Stimulated activated CD8-positive, alpha-beta memory T cell treated with anti-CD3 and anti-CD28 coated beads, Interleukin-2, amount 100 ng/mL, for 1 hour (primary cell): ENCODE data around the gene PARD6B.
"Not testable (repeated sequence)": the region's sequence is repeated elsewhere in the genome, so short reads cannot be mapped to it uniquely, and the experiment has no call there.

Source experiments
- DNase-seq, 2 donors: peaks; one replicate each; pipeline ENCODE4 v3.0.0-alpha.2; 2020; ENCODE audit warnings: low read depth in 2 of 2

Gene PARD6B

DNA sequence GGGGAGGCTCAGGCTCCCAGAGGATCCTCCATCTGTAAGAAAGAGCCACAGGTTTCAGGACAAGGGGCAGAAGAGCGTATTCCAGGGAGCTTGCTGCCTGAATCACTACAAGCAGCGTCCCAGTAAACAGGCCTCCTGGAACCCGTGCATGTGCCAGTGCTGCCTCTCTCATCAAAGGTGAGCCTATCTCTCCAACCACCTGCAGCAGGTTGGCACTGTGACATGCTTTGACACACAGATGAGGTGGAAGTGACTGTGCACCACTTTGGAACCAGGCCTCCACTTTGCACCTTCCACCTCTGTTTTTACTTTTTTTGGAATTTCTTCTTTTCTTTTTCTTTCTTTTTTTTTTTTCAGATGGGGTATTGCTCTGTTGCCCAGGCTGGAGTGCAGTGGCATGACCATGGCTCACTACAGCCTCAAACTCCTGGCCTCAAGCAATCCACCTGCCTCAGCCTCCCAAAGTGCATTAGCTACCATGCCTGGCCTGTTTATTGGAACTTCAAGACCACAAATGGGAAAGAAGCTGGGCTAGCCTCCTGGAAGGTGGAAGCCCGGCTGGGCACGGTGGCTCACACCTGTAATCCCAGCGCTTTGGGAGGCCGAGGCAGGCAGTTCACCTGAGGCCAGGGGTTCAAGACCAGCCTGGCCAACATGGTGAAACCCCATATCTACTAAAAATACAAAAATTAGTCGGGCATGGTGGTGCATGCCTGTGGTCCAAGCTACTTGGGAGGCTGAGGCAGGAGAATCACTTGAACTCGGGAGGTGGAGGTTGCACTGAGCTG, 27.5 kb upstream of the PARD6B start:
- not testable (repeated sequence) for DNase-seq

DNA sequence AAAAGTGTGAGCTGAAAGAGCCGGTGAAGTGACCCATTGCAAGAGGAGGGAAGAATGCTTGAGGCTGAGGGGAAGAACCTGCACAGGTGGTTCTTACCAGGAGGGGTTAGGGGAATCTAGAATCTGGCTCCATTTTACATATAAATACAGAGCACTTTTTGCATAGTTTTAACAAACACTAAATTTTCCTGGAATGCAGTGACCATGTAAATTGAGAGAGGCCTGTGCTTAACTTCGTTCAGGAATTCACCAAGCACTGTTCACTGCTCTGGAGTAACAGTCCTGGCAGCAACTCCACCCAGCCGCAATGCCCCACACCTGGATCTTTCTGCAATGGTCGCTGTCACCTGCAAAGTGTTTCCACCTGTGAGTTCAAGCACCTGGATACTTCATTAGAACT, 26.9 kb upstream of the PARD6B start:
- no peak for DNase-seq

DNA sequence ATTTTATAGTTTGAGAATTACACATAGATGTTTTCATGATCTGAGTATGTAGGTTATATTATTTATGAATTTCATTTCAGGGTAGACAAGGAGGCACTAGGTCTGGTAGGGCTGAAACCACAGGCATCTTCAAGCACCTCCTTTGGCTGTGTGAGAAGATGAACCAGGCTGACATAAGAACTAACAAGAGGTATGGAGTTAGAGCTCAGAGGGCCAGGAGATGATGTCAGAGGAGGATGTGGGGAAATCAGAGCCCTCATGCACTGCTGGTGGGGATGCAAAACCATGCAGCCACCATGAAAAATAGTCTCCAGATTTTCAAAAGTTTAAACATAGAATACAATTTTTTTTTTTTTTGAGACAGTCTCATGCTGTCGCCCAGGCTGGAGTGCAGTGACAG, 26.4 kb upstream of the PARD6B start:
- no peak for DNase-seq

DNA sequence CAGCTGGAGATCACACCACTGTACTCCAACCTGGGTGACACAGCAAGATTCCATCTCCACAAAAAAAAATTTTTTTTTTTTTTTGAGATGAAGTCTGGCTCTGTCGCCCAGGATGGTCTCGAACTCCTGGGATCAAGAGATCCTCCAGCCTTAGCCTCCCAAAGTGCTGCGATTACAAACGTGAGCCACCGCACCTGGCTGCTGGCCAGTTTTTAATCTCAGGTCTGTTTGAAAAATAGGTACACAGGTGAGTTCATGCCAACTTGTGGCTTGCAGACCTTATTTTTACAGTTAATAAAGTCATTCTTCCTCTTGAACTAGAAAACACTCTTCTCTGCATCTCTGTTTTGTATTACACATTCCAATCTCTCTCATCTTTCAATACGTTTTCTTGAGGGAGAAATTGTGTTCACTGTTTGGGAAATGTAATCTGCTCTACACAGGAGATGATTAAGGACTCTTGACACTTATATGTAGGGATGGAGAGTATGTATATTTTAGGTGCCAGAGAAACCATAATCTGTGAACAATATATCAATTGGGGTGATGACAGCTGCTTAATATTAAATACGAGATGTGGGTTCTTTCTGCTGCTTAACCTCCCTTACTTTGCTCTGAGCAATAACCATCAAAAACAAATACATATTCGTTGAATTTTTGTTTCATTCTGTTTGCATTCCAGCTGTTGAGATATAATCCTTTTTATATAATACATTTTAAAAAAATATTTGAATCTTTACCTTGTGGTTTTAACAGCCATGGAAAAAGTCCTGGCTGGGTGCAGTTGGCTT, 22.3 kb upstream of the PARD6B start:
- DNase-seq = no peak

DNA sequence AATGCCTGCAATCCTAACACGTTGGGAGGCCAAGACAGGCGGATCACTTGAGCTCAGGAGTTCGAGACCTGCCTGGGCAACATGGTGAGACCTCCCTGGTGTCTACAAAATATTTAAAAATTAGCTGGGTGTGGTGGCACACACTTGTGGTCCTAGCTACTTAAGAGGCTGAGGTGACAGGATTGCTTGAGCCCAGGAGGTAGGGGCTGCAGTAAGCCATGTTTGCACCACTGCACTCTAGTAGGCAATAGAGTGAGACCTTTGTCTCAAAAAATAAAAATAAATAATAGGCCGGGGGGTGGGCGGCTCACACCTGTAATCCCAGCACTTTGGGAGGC, 21.8 kb upstream of the PARD6B start:
- DNase-seq = no peak

DNA sequence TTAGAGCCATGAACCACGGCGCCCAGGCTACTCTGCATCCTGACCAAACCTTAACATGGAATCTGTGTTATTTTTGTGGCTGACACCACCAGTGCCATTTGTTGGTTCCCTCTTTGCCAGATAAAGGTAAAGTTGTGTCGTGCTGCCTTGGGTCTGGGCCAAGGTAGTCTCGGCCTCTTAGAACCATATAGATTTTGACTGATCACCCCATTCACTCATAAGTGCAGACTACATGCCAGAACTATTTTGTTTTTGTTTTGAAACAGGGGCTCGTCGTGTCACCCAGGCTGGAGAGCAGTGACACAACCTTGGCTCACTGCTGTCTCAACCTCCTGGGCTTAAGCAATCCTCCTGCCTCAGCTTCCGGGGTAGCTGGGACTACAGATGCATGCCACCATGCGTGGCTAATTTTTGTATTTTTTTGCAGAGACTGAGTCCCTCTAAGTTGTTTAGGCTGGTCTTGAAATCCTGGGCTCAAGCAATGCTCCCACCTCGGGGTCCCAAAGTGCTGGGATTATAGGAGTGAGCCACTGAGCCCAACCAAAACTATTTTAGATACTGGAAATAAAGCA, 20.8 kb upstream of the PARD6B start:
- DNase-seq = no peak

DNA sequence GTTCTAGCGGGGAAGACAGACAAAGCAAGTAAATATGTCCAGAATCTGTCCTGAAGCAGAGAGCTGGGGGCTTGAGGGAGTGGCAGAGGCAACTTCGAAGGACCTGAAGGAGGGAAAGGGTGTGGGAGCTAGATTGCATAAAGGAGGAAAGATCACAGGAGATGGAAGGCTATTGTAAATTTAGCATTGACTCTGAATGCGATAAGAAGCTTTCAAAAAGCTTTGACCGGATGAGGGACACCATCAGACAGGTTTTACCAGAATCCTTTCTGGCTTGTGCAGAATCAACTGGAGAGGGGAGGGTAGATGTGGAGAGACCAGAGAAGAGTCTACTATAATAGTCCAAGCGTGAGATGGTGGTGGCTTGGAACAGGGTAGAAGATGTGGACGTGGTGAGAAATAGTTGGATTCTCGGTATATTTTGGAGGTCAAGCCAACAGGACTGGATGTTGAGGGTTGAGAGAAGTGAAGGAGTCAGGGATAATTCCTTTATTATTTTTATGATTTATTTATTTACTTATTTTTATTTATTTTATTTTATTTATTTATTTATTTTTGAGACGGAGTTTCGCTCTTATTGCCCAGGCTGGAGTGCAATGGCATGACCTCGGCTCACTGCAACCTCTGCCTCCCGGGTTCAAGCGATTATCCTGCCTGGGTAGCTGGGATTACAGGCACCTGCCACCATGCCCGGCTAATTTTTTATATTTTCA, 20.1 kb upstream of the PARD6B start:
- DNase-seq = no peak

DNA sequence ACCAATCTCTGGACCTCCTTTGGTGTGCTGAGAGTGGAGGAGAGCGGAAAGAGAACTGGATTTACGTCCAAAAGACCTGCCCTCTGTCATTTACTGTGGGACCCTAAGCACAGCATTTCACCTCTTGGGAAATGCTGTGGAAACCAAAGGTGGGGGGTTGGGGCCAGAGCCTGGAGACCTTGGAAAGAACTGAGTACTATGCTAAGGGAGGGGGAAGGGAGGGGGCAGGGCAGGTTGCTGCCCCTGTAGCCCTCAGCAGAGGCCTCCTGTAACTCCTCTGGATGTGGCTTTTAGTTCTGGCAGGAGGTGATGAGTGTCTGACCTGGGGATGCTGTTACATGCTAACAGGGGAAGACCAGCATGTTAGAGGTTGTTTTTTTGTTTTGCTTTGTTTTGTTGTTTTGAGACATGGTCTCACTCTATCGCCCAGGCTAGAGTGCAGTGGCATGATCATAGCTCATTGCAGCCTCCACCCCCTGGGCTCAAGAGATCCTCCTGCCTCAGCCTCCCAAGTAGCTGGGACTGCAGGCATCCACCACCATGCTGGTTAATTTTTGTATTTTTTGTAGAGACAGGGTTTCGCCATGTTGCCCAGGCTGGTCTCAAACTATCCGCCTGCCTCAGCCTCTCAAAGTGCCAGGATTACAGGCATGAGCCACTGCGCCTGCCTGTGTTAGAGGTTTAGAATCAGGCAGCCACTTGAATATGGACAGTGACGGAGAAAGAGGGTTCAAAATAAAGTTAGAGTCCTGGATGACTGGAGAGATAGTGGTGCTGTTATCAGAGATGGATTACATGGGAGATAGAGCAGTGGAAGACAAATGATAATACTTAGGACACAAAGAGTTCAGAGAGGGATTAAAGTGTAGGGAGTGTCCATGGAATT, 18.4 kb upstream of the PARD6B start:
- DNase-seq = no peak

DNA sequence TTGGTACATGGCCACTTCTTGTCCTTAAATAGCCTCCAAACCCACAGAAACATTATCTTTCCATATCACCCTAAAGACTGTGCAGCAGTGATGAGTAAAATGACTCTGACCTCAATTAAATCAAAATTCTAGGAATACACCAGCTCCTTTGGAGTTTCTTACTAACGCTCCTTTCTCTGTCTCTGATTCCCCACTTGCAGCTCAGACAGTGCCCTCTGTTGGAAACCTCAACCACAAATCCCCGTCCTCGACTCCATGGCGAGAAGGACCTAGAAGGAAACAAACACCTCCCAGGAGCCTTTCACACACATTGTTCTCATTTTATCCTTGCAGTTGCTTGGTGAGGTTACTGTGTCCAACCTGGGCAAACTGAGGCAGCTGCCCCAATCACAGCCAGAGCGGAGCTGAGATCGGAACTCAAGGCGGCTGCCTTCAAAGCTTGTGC, 17.7 kb upstream of the PARD6B start:
- no peak for DNase-seq

DNA sequence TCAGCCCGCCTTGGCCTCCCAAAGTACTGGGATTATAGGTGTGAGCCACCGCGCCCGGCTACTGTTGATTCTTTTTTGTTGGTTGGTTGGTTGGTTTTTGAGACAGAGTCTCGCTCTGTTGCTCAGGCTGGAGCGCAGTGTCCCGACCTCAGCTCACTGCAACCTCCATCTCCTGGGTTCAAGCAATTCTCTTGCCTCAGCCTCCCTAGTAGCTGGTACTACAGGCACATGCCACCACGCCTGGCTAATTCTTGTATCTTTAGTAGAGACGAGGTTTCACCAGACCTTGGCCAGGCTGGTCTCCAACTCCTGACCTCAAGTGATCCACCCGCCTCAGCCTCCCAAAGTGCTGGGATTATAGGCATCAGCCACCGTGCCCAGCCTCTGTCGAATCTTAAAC, 17.0 kb upstream of the PARD6B start:
- DNase-seq = not testable (repeated sequence)

DNA sequence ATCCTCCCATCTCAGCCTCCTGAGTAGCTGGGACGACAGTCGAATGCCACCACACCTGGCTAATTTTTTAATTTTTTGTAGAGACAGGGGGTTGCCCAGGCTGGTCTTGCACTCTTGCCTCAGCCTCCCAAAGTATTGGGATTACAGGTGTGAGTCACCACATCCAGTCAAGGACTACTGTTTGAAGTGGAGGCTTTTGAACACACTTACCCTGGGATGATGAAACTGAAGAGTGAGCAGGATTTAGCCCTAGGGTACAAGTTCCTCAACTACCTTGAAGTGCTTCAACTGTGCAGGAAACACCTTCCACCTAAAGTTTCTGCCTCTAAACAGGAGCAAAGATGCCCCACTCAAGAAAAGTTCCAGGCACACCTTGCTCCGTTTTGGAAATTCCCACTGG, 15.7 kb upstream of the PARD6B start:
- DNase-seq = no peak

DNA sequence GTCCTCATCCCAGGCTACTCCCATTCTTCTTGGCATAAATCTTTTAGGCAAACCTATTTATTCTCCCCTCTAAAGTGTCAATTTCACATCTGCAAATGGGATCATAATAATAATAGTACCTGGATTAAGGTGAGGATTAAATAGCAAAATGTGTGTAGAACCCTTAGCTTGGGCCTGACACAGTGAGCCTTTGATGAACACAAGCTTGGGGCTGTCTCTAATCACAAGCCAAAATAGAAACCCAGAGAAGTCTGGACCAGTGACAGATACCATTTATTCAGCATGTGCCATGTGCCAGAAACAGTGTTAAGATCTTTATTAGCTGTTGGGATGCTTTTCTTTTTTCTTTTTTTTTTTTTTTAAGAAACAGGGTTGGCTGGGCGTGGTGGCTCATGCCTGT, 14.9 kb upstream of the PARD6B start:
- DNase-seq = no peak

DNA sequence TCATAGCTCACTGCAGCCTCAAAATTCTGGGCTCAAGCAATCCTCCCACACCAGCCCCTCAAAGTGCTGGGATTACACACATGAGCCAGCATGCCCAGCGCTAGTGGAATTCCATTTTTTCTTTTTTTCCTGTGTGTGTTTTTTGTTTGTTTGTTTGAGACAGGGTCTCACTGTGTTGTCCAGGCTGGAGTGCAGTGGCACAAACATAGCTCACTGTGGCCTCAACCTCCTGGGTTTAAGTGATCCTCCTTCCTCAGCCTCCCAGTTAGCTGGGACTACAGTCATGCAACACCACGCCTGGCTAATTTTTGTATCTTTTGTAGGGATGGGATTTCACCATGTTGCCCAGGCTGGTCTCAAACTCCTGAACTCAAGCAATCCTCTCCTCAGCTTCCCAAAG, 14.1 kb upstream of the PARD6B start:
- DNase-seq = no peak

DNA sequence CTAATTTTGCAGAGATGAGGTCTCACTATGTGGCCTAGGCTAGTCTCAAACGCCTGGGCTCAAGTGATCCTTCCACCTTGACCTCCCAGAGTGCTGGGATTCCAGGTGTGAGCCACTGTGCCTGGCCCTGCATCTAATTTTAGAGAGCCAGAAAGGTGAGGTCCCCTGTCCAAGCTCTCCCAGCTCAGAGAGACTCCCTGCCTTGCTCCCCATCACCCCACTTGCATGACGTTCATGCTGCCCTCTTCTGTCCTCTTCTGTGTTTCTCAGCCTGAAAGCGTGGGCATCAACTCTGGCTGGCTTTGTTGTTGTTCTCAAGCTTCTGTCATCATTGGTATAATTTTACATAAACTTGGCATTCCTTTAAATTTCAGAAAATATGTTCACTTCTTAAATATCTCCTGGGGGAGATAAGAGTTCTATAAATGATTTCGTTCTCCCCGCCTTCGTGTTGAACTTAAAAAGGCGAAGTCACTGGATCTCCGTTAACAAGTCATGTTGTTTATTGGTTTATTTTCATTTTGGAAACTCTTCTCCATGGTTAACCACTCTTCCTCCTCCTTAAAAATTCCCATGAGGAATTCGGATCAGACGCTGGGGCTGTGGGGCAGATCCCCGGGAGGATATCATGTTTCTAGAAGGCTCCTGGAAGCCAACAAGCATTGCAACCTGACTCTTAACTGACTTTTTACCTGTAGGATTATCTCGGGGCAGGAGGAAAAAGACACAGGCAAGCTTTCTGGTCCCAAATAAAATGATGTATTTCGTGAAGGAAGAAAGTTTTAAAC, 13.2 kb upstream of the PARD6B start:
- no peak for DNase-seq

DNA sequence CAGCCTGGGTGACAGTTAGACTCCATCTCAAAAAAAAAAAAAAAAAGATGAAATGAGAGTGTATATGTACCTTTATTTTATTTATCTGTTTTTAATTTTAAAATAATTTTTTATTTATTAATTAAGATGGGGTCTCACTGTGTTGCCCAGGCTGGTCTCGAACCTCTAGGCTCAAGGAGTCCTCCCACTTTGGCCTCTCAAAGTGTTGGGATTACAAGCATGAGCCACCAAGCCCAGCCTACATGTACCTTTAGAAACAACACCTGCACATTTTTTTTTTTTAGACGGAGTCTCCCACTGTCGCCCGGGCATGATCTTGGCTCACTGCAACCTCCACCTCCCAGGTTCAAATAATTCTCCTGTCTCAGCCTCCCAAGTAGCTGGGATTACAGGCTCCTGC, 12.1 kb upstream of the PARD6B start:
- no peak for DNase-seq

DNA sequence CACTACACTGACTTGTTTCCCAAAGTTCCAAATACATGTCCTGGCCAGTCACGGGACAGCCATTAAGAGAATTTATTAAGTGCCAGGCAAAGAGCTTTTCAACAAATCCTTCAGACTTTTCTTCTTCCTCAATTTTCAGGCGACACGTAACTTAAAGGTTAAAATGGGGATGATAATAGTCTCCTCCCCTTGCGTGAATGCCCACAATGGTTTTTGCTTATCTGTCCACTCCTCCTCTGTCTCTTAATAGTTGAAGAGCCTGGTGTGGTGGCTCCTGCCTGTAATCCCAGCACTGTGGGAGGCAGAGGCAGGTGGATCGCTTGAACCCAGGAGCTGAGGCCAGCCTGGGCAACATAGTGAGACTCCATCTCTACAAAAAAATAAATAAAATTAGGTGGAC, 11.4 kb upstream of the PARD6B start:
- no peak for DNase-seq

DNA sequence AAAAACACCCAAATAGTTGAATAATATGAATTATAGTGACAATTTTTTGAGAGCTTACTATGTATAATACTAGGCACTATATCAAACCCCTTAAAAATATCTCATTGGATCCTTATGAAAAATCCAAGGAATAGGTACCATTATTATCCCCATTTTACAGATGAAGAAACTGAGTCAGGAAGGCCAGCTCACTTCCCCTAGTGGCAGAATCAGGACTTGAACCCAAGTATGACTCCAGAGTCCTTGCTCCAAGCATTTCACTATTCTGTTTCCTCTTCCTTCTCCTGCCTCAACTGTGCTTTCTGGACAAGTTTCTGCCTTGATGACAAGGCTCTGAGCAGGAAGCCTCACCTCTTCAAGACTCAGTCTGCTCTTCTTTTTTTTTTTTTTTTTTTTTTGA, 10.8 kb upstream of the PARD6B start:
- DNase-seq = no peak

DNA sequence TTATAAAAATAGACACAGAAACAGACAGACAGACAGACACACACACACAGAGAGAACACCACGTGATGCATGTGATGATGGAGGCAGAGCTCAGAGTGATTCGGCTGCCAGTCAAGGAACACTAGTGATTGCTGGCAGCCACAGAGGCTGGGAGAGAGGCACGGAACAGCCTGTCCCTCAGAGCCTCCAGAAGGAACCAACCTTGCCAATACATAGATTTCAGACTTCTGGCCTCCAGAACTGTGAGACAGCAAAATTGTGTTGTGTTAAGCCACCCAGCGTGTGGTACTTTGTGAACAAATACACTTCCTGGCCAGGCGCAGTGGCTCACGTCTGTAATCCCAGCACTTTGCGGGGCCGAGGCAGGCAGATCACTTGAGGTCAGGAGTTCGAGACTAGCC, 9.5 kb upstream of the PARD6B start:
- DNase-seq = no peak

DNA sequence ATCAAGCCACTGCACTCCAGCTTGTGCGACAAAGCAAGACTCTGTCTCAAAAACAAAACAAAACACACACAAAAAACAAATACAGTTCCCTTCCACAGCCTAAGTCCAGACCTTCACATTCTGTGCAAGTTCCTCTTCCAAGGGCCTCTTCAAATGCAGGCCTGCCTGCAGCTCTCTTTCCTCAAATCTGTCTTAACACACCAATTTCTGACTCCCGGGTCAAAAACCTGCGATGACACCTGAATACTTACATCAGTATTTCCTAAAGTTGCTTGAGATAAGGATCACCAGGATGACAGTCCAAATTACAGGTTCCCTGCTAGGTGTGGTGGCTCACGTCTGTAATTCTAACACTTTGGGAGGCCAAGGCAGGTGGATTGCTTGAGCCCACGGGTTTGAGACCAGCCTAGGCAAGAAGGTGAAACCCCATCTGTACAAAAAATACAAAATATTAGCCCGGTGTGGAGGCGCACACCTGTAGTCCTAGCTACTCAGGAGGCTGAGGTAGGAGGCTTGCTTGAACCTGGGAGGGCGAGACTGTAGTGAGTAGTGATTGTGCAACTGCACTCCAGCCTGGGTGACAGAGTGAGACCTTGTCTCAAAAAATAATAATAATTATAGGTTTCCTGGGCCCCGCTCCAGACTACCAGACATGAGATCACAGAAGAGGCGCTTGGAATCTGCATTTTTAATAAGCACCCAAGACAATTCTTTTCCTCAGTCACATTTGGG, 8.8 kb upstream of the PARD6B start:
- DNase-seq = no peak

DNA sequence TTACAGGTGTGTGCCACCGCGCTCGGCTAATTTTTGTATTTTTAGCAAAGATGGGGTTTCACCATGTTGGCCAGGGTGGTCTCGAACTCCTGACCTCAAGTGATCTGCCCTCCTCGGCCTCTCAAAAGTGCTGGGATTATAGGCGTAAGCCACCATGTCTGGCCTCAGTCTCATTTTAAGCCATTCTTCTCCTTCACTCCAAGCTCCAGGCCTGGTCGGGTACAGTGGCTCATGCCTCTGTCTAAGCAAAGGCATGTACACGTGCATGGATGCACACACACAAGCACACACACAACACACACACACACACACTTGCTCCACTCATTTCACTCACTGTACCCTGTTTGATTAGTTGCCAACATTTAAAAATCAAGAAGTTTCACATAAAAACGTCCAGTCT, 7.7 kb upstream of the PARD6B start:
- DNase-seq = no peak
